Coronary artery (tissue), 2 donors: ENCODE results near the gene CAMSAP1.

ENCODE experiments used
- DNase-seq: peaks from one replicate; pipeline ENCODE4 v3.0.0-alpha.2; 2017; ENCODE audit warnings: low spot score
- H3K27ac ChIP-seq, 2 donors: fragments of 200-600 bp; sonication (generic); one replicate each; pipeline ENCODE4 v1.5.1; 2016 to 2019
- H3K4me3 ChIP-seq: fragments of 200-600 bp; sonication (generic); 2 replicates; pipeline ENCODE4 v1.5.1; 2016; ENCODE audit warnings: mild to moderate bottlenecking, moderate library complexity
- CTCF ChIP-seq: fragments of 200-600 bp; sonication (generic); IDR thresholded peaks from one replicate; pipeline ENCODE4 v1.5.1; 2019; ENCODE audit warnings: antibody characterized with exemption

Gene CAMSAP1

GRCh38 chr9:135933114-135933513 is 25.8 kb upstream of the CAMSAP1 start:
- no peak for DNase-seq
- Histone ChIP-seq H3K4me3 (no peak overlapping the region), H3K27ac (no peak overlapping the region)
- TF ChIP-seq CTCF: no peak

- Histone ChIP-seq H3K27ac (no peak overlapping the region), H3K4me3 (no peak overlapping the region)
- no peak for DNase-seq
- TF ChIP-seq CTCF: no peak
These were observed 25.3 kb upstream of the CAMSAP1 start for GRCh38 chr9:135932656-135933055.

- TF ChIP-seq CTCF: no peak
- H3K27ac ChIP-seq: no peak overlapping the region
- H3K4me3 ChIP-seq: no peak overlapping the region
- no peak for DNase-seq
These were observed 24.0 kb upstream of the CAMSAP1 start for GRCh38 chr9:135931349-135931820.

- DNase-seq: no peak
- TF ChIP-seq CTCF: no peak
- no peak overlapping the region for H3K27ac ChIP-seq
- H3K4me3 ChIP-seq: no peak overlapping the region
These were observed 23.4 kb upstream of the CAMSAP1 start for GRCh38 chr9:135930446-135931345.

- Histone ChIP-seq H3K4me3 (no peak overlapping the region), H3K27ac (no peak overlapping the region)
- DNase-seq: no peak
- TF ChIP-seq CTCF: no peak
These were observed 22.5 kb upstream of the CAMSAP1 start for GRCh38 chr9:135929656-135930445.

- no peak for DNase-seq
- Histone ChIP-seq H3K27ac (no peak overlapping the region), H3K4me3 (no peak overlapping the region)
- no peak for TF ChIP-seq CTCF
These were observed 21.6 kb upstream of the CAMSAP1 start for GRCh38 chr9:135928731-135929655.
